ENCODE results near the gene GRAMD4. TPM values are rescaled to one million over a fixed set of nuclear protein-coding genes. Genes with fewer than 3 reads are reported as not detected.

The GRAMD4 gene
- total RNA-seq, 3 donors from 2014 or later, result 28.4 to 85.6 (median 61.0) TPM

DNA sequence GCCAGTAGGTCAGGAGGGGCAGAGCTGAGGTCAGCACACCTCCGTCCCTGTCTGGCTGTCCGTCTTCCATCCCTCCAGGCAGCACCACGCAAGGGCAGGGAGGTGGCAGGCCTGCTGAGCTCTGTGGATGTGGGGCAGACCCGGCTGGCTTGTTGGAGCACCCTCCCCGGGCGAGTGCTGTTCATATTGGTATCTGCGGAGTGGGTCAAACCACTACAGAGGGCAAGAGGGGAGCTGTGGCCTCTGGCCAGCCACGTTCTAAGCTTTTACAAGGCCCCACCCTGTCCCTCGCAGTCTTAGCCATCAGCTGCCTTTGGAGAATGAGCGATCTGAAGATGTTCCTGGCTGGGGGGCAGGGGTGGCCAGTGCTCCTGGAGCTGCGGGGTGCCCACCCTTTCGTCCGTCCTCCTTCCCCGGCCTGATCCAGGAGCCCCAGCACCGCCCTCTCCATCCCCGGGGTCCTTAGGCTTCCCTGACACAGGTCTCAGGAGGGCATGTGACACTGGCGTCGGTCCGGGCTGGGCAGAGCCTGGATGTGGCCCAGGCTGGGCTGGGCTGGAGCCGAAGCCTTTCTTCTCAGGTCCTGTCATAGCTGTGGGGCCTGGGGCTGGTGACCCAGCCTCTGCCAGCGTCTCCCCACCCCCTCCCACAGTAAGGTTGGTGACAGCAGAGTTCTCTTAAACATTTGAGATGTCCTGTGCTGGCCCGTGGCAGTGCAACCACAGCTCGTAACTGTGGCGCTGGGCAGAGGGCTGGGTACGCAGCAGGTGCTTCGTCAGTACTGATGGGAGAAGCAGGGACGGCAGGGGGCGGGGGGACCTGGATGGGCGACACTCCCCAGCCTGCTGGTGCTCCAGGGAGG, 31.7 kb upstream of the GRAMD4 start:
- no peaks in the 10 kb centered on the region for H3K4me1 ChIP-seq
- no peak overlapping the region for H3K4me3 ChIP-seq
- no peaks in the 10 kb centered on the region for H3K9me3 ChIP-seq
- H3K36me3 ChIP-seq, result no peaks in the 10 kb centered on the region
- DNase-seq (ENCODE audit: low spot score in 2 of 2), result no peak
- intact Hi-C loops (cut with DNase I; ENCODE audit: low total_unique reads), result loop anchor here (10.0 kb wide), 1 partner anchor 86 kb away; no protein-coding TSS in a partner anchor
- no peaks in the 10 kb centered on the region for H3K27me3 ChIP-seq
- TF ChIP-seq POLR2AphosphoS5 (IDR thresholded peaks at IDR 0.05) (no peak), POLR2A (IDR thresholded peaks at IDR 0.05) (no peak)
- TF ChIP-seq, protein P1, sequence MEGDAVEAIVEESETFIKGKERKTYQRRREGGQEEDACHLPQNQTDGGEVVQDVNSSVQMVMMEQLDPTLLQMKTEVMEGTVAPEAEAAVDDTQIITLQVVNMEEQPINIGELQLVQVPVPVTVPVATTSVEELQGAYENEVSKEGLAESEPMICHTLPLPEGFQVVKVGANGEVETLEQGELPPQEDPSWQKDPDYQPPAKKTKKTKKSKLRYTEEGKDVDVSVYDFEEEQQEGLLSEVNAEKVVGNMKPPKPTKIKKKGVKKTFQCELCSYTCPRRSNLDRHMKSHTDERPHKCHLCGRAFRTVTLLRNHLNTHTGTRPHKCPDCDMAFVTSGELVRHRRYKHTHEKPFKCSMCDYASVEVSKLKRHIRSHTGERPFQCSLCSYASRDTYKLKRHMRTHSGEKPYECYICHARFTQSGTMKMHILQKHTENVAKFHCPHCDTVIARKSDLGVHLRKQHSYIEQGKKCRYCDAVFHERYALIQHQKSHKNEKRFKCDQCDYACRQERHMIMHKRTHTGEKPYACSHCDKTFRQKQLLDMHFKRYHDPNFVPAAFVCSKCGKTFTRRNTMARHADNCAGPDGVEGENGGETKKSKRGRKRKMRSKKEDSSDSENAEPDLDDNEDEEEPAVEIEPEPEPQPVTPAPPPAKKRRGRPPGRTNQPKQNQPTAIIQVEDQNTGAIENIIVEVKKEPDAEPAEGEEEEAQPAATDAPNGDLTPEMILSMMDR (IDR thresholded peaks at IDR 0.05), result no peak
- no peak overlapping the region for H3K27ac ChIP-seq

DNA sequence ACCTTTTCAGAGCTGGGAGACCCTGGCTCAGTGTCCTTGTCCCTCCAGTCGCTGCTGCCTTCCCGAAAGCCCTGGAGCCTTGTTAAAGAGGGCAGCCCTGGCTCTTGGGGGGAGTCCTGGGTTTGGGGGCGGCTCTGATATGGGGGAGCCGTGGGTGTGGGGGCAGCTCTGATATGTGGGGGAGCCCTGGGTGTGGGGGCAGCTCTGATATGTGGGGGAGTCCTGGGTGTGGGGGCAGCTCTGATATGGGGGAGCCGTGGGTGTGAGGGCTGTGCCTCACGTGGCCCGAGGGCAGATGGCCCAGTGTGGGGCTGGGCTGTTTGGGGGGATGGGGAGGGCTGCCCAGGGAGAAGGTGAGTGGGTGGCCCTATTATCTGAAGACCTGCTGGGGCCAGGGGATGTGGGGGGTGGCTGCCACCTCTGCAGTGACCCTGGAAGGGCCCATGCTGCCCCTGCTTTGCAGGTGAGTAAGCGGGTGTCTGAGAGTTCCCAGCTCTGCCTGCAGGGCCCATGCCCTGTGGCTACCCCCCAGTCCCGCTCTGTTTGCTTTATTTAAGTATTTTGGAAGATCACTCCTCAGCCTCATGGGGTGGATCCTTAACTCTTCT, 30.9 kb upstream of the GRAMD4 start:
- TF ChIP-seq POLR2A (IDR thresholded peaks at IDR 0.05), result no peak
- TF ChIP-seq POLR2AphosphoS5 (IDR thresholded peaks at IDR 0.05), result no peak
- TF ChIP-seq, protein P1 (IDR thresholded peaks at IDR 0.05), result no peak
- no peak overlapping the region for H3K27ac ChIP-seq
- H3K27me3 ChIP-seq, result no peaks in the 10 kb centered on the region
- intact Hi-C loops (cut with DNase I; ENCODE audit: low total_unique reads), result loop anchor here (10.0 kb wide), 1 partner anchor 86 kb away; no protein-coding TSS in a partner anchor
- no peak overlapping the region for H3K4me3 ChIP-seq
- H3K36me3 ChIP-seq, result no peaks in the 10 kb centered on the region
- no peaks in the 10 kb centered on the region for H3K9me3 ChIP-seq
- no peaks in the 10 kb centered on the region for H3K4me1 ChIP-seq
- DNase-seq (ENCODE audit: low spot score in 2 of 2), result no peak

DNA sequence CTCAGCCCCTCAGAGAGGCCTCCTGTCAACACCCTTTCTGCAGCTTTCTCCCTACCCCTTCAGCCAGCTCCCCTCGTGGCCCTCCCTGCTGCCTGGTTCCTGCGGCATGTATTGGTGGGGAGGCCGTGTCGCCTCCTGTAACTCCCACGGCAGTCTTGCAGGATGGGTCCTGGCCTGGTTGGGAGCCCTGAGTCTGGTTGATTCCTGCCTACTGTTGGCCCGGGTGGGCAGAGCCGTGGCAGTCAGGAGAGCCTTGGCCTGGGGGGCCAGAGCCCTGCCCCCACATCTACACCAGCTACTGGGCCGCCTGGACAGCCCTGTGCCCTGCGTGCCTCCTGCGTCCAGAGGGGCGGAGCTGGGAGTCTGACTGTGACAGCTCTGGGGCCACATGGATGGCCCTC, 30.3 kb upstream of the GRAMD4 start:
- no peak for DNase-seq (ENCODE audit: low spot score in 2 of 2)
- H3K4me1 ChIP-seq, result no peaks in the 10 kb centered on the region
- H3K4me3 ChIP-seq, result no peak overlapping the region
- H3K27ac ChIP-seq, result no peak overlapping the region
- TF ChIP-seq POLR2AphosphoS5 (IDR thresholded peaks at IDR 0.05), result no peak
- no peak for TF ChIP-seq POLR2A (IDR thresholded peaks at IDR 0.05)
- TF ChIP-seq, protein P1 (IDR thresholded peaks at IDR 0.05), result no peak
- no peaks in the 10 kb centered on the region for H3K27me3 ChIP-seq
- intact Hi-C loops (cut with DNase I; ENCODE audit: low total_unique reads), result loop anchor here (10.0 kb wide), 1 partner anchor 85 kb away; no protein-coding TSS in a partner anchor
- H3K9me3 ChIP-seq, result no peaks in the 10 kb centered on the region
- no peaks in the 10 kb centered on the region for H3K36me3 ChIP-seq

- no peaks in the 10 kb centered on the region for H3K27me3 ChIP-seq
- no peaks in the 10 kb centered on the region for H3K4me1 ChIP-seq
- no peak overlapping the region for H3K4me3 ChIP-seq
- H3K9me3 ChIP-seq, result no peaks in the 10 kb centered on the region
- H3K27ac ChIP-seq, result no peak overlapping the region
- intact Hi-C loops (cut with DNase I; ENCODE audit: low total_unique reads), result no loop called here
- TF ChIP-seq POLR2AphosphoS5 (IDR thresholded peaks at IDR 0.05), result no peak
- TF ChIP-seq, protein P1 (IDR thresholded peaks at IDR 0.05), result no peak
- no peak for TF ChIP-seq POLR2A (IDR thresholded peaks at IDR 0.05)
- no peak for DNase-seq (ENCODE audit: low spot score in 2 of 2)
- no peaks in the 10 kb centered on the region for H3K36me3 ChIP-seq
Measured at GRCh38 chr22:46590334-46590733, 29.9 kb upstream of the GRAMD4 start.

DNA sequence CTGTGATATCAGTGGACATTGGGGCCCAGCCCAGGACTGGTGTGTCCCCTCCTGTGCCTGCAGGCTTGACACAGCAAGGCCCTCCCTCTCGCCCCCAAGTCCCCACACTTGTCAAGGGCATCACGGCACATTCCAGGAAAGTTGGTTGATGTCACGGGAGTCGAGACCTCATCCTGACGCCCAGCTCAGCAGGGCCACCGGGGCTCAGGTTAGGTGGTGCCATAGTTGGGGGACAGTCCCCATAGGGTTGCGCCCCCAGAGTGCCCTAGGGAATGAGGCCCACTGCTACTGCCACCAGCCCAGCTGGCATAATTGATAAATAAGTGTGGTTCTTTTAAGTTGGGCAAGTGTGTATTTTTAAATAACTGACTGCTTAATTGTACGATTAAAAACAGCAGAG, 28.3 kb upstream of the GRAMD4 start:
- Histone ChIP-seq H3K27me3 (no peaks in the 10 kb centered on the region), H3K9me3 (no peaks in the 10 kb centered on the region), H3K4me1 (peaks cover 0 to 5% of the 10 kb centered on the region in 2 donors), H3K4me3 (no peak overlapping the region), H3K36me3 (no peaks in the 10 kb centered on the region), H3K27ac (peak overlapping the region; percentile 12 to 63)
- DNase-seq (ENCODE audit: low spot score in 2 of 2), result no peak
- no peak for TF ChIP-seq POLR2AphosphoS5 (IDR thresholded peaks at IDR 0.05)
- TF ChIP-seq, protein P1 (IDR thresholded peaks at IDR 0.05), result no peak
- TF ChIP-seq POLR2A (IDR thresholded peaks at IDR 0.05), result no peak
- intact Hi-C loops (cut with DNase I; ENCODE audit: low total_unique reads), result no loop called here

All from breast epithelium (tissue), 4 donors.